ENCODE data around the gene LRRC4C. TPM values are rescaled to one million over a fixed set of nuclear protein-coding genes. Genes with fewer than 3 reads are reported as not detected.

Gene LRRC4C
- total RNA-seq, 1 experiment from 2014 or later = not detected

DNA sequence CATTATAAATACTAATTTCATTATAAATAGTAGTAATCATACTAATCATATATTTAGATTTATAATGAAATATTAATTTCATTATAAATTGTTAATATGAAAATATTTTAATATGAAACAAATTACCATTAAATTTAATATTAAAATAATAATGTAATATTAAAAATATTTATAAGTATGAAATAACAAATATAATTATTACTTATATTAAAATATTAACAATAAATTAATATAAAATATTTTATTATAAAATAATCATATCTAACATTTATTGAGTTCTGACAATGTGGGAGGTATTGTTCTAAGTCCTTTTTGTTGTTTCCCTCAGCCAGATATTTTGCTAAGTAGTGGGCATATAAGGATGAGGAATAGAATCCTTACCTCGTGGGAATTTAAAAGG, 1341.4 kb downstream of the LRRC4C start:
- DNase-seq (ENCODE audit: low spot score) = no peak

DNA sequence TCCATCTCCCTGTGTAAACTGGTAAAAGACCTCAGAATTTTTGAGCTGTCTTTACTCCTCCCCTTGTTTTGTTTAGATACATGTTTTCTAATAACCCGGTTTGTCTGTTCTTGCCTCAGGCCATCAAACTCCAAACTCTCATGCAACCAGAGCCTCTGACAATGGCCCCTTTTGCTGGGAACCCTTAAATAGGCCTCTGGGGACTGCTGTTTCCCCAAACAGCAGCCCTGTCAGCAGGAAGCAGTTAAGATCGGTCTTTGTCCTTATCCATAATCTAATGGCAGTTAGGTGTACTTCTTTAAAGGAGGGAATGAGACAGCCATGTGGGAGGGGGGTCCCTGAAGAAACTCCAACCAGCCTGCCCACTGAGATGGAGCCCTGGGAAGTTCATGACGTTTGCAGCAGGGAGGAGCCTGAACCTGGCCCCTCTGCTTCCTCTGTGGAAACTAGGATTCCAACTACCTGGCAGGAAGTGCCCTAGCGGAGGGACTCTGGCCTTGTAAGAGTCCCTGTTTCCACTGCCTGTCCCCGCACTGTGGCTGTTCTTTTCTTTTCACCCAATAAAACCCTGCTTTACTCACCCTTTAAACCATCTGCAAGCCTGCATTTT, 1354.4 kb downstream of the LRRC4C start:
- no peak for DNase-seq (ENCODE audit: low spot score)

DNA sequence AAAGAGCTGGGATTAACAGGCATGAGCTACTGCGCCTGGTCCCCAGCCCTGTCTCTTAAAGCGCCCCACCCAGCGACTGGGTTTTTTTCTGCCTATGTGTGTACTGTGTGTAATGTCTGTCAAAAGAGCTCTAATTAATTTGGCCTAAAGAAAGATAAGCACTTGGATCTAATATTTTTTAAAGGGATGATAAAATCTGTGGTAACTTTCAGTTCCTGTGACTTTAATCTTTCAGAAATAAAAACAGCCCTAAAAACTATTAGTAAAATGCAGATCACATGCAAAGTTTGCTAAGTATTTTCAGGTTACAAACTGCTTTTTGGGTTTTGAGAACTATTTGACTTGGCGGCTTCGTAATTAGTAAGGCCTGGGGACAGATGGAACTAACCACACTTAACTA, 1358.7 kb downstream of the LRRC4C start:
- DNase-seq (ENCODE audit: low spot score) = no peak

DNA sequence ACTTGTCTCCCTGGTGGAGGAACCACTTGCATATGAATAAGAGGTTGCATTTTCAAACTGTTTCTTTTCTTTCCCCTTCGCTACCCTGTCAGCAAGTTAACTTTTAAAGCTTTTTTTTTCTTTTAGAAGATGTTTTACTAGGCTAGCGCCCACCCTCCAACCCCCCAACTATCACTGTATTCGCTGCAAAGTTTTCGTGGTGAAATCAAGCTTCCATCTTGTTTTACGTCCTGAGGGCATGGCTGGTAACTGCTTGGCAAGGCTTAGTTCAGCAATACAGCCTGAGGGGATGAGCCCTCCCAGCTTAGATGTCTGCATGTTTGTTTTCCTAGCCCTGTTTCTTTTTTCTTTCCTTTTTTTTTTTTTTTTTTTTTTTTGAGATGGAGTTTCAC, 1359.3 kb downstream of the LRRC4C start:
- no peak for DNase-seq (ENCODE audit: low spot score)

DNA sequence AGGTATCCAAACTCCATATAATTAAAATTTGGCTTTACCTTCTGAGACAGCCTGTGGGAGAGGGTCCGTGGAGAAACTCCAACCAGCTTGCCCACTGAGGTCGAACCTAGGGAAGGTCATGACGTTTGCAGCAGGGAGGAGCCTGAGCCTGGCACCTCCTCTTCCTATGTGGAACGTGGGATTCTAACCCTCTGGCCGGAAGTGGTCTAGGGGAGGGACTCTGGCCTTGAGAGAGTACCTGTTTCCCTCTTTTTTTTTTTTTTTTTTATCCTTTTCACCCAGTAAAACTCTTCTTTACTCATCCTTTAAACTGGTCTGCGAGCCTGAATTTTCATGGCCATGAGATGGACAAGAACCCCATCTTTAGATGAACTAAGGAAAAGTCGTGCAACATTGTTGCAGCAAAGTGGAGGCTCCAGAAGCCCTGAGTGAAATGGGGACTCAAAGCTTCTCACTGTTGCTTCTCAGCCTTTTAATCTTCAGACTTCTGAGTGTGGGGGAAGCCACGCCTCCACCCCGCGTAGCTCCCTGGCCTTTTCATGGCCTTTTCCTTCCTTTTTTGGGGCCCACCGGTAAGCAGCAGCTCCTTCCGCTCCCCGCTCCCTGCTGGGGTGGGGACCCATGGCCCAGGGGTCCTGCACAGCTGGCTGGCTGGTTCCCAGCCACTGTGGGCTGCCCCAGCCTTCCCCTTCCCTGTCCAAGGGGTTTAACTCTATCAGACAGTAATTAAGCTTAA, 1359.9 kb downstream of the LRRC4C start:
- no peak for DNase-seq (ENCODE audit: low spot score)

DNA sequence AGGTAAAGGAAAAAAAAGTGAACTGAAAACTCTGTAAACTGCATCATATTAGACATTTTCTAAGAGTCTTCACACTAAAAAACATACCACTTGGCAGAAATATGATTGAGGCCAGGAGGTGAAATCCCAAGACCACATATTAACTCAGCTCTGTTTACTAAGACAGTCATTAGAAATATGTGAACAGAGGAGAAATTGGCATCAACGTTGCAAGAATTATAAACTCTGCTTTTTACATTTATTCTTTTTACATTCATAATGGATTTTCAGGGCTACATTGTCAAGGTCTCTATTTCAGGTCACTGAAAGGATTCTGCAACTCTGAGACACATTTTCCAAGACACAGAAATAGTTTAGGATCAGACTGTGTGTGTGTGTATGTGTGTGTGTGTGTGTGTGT, 1364.0 kb downstream of the LRRC4C start:
- DNase-seq (ENCODE audit: low spot score) = no peak

DNA sequence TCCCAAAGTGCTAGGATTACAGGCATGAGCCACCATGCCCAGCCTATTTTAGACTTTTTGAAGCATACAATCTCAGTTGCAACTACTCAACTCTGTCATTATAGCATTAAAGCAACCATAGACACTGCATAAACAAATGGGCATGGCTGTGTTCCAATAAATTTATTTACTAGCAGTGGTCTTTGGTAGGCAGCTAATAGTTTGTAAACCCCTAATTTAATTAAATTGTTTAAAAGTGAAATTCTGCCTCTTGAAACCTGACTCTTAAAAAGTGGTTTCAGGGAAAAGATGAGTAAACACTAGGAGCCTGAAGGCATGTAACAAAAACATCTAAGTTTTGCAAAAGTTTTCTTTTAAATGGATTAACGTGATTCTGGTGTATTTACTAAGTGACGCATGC, 1364.5 kb downstream of the LRRC4C start:
- no peak for DNase-seq (ENCODE audit: low spot score)

DNA sequence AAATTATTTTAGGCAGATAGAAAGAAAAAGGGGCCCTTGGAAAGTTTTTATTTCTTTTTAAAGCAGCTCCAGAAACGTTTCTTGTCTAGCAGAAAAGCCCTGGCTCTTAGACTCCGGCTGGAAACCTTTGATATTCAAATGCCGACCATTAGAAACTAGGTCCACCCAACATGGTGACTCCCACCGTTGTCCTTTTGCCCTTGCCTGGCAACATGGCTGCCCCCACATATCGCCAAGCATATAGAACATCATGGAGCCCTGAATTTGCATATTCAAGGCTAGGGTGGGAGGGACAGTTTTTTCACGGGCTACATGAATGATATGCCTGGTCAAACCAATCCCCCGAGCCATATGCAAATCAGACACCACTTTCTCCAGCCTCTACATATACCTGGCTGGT, 1379.0 kb downstream of the LRRC4C start:
- no peak for DNase-seq (ENCODE audit: low spot score)

Small RNA genes lying within 50 kb of the gene (small RNA-seq; reads per million reads assigned to genes)
- not detected for gene RF00019
- gene RNU6-365P = not detected

All from HT-29 (cell line).